Globus pallidus (tissue), 1 donor: ENCODE measurements around the gene PDK4.
"Not testable (repeated sequence)": the region's sequence is repeated elsewhere in the genome, so short reads cannot be mapped to it uniquely, and the experiment has no call there.

Source experiments
- DNase-seq: peaks from one replicate; pipeline ENCODE4 v3.0.0-alpha.2; 2015; ENCODE audit warnings: low spot score

Gene PDK4

DNA sequence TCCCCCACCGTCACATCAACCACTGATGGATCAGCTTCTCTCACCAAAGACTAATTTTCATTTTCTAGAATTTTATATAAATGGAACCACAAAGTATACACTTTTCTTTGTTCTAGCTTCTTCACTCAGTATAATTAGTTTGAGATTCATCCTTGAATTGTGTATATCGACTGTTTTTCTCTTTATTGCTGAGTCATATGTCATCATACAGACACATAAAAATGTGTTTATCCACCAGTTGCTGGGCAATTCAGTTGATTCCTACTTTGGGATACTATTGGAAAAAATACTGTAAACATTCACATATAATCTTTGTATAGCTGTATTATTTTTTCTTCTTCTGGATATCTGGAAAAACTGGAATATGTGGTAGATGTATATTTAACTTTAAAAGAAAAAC, 26.6 kb downstream of the PDK4 start:
- no peak for DNase-seq

DNA sequence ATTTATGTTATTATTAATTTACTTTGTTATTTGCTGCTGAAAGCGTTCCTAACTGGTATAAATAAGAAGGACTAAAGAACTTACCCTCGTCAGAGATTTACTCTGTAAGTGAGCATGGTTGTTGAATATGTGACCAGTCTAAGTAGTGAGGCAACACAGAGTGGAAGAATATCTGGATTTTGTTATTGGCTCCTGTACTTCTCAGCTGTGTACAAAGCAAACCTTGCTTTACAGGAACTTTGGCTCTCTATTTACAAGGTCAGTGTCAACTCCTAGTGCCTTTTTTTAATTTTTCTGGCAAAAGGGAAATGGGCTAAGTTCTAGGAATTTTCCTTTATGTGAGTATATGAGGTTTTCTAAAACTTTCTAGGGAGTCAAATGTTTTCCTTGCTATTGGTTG, 35.6 kb downstream of the PDK4 start:
- DNase-seq: no peak

DNA sequence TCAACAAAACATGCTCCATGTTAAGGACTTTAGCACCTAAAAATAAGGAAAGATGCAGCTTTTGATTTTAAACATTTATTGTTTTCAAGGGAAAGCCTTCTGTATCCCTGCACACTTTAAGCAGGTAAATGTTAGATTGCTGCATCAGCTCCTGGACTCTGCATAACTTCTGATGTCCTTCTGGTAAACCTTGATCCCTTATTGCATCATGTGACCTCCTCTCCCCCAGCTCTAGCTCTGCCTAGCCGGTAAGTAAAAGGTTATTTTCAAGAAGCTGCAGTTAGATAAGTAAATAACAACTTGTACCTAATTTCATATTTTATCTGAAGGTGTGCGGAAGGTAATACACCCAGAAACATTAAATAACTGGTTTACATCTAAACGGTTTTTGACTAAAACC, 37.5 kb downstream of the PDK4 start:
- no peak for DNase-seq

DNA sequence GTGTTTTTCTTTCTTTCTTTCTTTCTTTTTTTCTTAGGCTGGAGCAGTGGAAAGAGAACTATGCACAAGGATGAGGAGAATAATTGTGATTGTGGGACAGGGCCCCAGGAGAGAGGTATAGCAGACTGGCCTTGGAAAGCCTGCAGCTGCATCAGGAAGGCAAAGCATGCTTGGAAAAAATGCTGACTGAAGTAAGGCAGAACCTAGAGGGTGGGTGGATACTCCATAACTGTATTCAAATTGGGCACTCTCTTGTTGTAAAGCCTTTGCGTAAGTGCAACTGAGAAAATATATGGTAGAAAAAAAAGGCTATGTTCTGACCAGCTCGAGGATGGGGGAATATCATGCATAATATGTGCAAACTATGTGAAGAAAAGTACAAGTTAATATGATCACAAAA, 39.5 kb downstream of the PDK4 start:
- DNase-seq: no peak

DNA sequence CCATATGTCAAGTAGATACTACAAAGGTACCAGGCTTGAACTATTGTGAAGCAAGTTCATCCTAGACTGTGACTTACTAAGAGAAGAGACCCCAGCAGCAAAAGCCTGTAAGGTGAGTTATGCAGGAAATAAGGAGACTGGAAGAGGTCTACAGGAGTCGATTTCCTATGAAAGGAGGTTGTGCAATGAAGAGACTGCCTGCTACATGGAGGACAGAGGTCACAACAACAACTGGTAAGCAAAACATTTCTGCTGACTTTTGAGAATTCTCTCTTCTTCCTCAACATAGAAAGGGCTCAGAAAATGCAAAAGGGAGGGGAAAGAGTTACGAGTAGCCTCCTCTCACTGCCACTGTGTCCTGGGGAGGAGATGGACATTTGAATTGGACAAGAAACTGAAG, 42.4 kb downstream of the PDK4 start:
- DNase-seq: no peak

DNA sequence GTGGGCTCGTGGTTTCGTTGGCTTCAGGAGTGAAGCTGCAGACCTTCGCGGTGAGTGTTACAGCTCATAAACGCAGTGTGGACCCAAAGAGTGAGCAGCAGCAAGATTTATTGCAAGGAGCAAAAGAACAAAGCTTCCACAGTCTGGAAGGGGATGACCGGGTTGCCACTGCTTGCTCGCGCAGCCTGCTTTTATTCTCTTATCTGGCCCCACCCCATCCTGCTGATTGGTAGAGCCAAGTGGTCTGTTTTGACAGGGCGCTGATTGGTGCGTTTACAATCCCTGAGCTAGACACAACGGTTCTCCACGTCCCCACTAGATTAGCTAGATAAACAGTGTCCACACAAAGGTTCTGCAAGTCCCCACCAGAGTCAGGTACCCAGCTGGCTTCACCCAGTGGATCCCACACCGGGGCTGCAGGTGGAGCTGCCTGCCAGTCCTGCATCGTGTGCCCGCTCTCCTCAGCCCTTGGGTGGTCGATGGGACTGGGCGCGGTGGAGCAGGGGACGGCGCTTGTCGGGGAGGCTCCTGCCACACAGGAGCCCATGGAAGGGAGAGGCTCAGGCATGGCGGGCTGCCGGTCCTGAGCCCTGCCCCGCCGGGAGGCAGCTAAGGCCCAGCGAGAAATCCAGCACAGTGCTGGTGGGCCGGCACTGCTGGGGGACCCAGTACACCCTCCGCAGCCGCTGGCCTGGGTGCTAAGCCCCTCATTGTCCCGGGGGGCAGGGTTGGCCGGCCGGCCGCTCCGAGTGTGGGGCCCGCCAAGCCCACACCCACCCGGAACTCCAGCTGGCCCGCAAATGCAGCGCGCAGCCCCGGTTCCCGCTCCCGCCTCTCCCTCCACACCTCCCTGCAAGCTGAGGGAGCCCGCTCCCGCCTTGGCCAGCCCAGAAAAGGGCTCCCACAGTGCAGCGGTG, 44.0 kb downstream of the PDK4 start:
- not testable (repeated sequence) for DNase-seq

DNA sequence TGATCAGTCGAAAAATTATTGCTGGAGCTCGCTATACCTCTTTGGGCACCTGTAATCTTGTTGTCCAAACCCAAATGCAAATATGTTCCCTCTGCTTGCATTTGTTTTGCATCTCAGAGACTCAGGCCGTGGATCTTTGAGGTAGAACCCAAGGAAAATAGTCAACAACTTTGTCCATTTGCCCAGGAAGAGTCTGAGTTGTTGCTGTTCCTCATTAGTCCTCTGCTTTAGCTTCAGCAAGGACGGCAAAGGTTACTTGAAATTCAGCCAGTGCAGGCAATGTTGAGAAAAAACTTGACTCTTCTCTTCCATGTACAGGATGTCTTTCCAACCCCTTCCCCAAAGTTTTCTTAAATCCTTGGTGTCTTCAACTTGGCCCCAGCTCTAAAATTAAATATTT, 45.8 kb downstream of the PDK4 start:
- no peak for DNase-seq

DNA sequence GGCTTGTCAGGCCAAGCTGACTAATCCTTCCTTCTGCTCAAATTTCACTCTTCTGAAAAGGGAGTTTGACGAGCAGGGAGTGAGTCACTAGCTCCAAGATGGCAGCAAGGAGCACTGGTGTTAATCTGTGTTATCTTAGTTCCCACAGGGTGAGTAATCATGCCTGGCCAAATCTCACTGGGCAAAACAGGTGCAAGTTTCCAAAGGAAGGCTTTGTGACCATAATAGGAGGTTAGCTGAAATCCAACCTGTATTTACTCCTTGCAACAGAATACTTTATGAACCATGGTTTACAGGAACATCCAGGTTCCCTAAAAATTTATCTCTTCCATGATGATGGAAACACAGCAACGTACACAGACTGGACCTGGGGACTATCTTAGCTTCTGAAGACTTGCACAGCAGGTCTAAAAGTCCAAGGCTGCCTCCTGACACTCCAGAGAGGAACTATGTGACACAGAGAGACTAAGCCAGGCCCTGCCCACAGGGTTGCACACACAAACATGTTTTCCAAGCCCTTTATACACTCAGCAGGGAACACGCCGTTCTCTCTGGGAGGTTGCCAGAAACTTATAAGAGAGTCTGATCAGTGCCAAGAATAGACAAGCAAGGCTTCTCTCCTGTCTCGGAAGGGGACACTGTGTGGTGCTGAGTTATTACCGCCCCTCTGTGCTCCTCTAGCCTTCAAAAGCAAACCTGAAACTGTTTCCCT, 46.3 kb downstream of the PDK4 start:
- peak; percentile 85 for DNase-seq

DNA sequence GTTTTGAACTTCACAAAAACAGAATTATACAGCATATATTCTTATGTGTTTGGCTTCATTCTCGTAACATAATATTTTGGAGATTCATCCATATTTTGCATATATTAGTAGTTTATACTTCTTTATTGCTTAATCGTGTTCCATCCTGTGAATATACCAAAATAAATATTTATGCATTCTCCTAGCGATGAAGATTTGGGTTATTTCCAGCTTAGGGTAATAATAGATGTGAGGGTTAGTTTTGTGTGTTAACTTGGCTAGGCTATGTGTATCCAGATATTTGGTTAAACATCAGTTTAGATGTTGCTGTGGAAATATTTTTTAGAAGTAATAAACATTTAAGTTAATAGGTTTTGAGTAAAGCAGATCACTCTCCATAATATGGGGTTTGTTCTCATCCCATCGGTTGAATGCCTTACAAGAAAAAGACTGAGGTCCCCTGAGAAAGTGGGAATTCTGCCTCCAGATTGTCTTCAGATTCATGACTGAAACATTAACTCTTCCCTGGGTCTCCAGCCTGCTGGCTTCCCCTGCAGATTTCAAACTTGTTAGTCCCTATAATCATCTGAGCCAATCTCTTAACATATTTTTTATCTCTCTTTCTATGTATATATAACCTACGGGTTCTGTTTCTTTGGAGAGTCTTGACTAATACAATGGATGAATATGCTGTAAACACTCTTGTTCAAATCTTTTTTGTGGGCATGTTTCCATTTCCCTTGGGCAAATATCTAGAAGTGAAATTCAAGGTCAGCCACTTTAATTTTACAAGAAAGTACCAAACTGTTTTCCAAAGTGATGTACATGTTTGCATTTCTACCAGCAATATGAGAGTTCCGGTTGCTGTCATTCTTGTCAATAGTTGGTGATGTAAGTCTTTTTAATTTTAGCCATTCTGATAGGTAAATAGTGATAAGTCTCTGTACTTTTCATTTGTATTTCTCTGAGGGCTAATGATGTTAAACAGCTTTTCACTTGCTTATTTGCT, 48.7 kb downstream of the PDK4 start:
- peak; percentile 19 for DNase-seq

DNA sequence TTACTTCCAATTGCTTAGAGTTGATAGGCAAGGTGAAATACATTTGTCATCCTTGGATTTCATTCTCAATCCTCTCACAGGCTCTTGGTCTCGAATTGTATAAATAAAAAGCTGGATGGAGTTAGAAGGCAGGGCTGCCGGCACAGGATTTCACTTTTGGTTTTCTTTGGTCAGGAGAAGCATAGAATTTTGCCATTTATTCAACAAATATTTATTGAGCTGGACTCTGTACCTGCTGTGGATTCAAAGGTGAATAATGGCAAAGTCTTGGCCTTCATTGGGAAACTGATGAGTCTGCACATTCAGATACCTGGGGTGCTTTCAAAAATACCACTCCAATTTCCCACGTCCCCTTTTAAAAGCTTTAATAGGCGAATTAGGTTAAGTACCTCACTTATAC, 49.7 kb downstream of the PDK4 start:
- DNase-seq: peak; percentile 26

DNA sequence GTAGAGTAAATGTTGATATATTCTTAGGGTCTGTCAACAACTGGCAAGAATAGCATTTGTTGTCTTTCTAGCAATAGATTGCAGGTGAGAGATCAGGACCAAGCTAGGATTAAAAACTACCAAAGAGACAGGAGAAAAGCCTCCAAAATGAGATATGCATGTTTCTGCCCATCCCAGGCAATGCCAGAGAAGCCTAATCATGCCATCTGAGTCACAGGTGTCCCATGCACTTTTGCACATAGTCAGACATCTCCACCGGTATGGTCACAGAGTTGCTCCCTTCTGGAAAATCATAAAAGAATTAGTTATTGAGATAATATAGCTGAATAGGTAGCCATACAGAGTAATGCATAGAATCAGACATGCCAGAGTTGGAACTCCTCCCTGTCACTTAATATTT, 50.6 kb downstream of the PDK4 start:
- peak; percentile 43 for DNase-seq

DNA sequence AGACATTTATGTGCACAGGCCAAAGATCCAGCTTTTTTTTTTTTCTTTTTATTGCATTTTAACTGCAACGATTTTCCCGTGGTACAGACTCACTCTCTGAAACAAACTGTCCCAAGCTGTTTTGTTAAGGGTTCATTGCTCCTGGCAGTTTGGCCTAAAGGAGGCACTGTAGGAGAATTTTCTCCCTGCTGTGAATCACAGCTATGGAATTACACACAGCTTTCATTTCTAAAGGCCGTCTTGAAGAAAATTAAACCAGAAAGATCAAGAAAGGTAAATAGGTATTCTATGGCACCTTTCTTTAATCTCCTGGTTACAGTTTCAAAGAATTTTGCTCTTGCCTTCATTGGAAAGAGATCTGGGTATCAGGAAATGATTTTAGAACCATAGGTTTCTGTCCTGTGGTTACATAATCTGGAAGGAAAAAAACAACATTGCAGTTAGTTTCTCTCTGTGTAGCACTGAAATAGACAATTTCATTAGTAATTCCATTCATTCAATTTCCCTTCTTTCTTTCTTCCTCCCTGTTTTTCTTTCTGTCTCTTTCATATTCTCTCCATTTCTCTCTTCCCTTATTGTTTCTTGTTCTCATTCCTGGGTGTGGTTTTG, 51.2 kb downstream of the PDK4 start:
- peak; percentile 85 for DNase-seq

DNA sequence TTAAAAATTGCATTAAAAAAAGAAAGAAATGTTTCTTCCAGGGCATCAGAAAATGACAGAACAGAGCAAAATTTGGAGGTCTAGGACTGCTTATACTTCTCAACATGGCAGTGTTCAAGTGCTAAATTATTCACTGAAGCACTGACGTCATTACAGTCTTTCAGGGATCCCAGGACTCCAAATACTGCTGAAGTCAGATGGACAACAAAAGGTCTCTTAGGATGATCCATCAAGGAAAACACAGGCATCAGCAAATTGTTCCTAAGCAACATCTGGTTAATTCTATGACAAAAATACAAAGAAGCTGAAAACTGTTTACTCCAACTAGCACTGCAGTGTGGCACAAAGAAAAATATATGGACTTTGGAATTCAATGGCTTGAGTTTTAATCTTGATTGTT, 52.1 kb downstream of the PDK4 start:
- no peak for DNase-seq

DNA sequence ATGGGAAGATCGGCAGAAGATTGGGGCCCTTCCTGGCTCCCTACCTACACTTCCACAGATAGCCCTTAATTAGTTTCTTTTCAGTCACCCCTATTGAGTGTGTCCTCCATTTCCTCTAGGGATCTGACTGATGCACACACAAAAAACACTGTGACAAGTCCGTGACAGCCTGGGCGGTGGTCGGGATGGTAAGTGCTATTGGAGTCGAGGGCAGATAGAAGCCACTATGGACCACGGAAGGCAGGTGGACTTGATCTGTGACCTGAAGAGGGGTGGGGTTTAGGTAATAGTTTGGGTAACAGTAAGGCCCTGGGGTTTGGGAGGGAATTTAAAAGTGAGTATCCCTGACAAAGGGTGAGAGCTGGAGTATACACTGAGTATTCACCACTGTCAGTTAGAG, 53.0 kb downstream of the PDK4 start:
- no peak for DNase-seq

DNA sequence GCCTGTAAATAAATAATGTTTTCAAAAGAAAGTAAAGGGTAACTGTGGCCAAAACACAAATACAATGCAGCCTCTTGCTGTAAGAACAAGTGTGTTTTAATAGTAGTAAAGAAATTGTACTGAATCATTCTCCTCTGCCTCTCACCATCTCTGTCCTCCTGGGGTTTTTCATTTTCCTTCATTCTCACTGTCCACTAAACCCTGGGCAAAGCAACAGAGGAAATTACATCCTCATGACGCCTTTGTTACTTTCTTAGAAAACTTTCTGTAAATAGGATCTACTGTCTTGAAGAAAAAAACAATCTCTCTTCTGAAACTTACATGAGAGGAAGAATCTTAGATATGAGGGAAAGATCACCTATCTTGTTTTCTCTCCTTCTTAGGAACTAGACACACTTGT, 56.0 kb downstream of the PDK4 start:
- DNase-seq: no peak

DNA sequence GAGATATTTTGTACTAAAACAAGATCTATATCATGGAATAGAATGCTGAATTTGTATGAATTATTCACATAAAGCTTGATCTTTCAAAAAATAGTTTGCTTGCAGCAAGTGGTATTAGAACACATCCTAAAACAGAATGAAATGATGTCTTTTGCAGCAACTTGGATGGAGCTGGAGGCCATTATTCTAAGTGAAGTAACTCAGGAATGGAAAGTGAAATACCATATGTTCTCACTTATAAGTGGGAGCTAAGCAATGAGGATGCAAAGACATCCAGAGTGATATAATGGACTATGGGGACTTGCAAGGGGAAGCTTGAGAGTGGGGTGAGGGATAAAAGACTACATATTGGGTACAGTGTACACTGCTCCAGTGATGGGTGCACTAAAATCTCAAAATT, 56.9 kb downstream of the PDK4 start:
- DNase-seq: no peak

DNA sequence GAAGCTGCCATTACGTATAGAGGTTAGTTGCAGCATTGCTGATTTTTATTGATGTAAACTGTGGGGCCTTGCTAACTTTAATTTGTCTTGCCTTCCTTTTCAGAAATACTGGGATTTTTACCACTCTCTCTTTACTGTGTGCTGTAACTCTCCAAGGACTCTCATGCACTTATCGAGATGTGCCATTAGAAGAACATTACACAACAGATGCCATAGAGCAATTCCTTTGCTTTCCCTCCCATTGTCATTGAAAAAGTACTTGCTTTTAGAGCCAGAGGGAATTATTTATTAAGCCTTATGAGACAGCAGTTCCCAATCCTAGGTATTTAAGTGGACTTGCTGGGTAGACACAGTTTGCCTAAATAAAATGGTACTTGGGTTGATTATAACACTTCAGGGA, 58.8 kb downstream of the PDK4 start:
- DNase-seq: no peak

DNA sequence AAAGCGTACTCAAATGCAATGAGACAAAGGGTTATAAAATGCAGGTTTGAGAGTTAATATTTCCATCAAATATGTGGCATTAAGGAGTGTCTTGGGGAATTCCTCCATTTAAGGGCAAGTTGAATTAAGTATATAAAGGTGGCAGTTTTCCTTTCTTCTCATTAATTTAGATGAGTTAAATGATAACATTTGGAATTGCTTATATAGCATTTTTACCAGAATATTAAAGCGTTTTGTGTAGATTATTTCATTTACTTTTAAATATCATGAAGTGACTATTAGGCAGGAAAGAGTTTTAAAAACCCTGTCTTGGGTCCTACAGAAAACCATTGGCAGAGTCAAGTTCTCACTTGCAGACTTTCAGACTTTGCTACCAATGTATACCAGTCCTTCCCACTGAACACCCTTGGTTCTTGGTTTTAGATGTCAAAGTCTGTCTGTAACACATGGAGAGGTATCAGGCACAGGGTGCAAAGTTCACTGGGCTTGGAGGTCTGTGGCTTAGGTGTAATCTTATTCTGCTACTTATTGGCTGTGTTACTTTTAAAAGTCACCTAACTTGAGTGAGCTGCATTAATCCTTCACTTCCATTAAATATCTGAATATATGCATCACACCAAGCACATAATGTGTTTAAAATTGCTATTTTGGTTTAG, 59.5 kb downstream of the PDK4 start:
- DNase-seq: no peak

DNA sequence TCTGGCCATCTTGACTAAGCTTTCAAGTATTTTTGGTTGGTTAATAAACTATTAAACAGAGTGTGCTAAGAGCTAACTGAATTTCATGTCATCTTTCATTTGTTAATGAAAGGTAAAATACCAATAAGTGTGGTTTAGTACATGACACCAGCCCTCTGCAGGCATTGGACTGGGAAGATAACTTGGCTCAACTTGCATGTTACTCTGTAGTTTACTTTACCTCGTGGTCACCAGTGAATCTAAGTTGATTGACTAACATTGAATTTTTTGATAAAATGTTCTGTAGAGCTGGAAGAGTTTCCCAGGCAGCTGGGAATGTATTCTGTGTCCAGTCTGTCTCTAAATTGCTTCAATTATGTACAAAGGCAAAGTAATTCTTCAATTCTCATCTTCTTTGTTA, 60.7 kb downstream of the PDK4 start:
- DNase-seq: no peak

DNA sequence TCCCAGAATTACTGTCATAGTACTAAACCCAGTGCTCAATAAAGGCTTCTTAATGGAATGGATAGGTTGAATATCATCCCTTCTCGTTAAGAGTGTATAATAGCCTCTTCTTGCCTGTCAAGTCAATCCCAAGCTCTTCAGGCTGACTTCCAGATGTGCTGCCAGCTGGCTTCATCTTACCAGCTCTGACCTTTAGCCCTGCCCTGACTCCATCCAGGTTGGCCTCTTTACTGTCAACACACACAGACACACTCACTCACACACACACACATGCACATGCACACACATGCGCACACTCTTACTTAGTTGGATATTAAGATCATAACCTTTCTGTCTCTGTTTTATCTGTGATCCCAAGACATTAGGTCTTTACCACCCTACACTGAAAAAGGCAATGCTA, 61.5 kb downstream of the PDK4 start:
- DNase-seq: no peak
